GM19238 (cell line): Measurements from ENCODE around the gene OR6B1.
"Not testable (repeated sequence)": the region's sequence is repeated elsewhere in the genome, so short reads cannot be mapped to it uniquely, and the experiment has no call there.

Source experiments
- DNase-seq: peaks from one replicate; pipeline ENCODE4 v3.0.0; 2011; ENCODE audit warnings: low spot score; ENCODE audit not compliant: insufficient read length

The OR6B1 gene

GRCh38 chr7:144038887-144039286 is 38.8 kb downstream of the OR6B1 start:
- no peak for DNase-seq

GRCh38 chr7:144048648-144049047 is 48.5 kb downstream of the OR6B1 start, which contains the start of gene OR2A5:
OR2A5 (plus strand) TSS chr7:144048948; CDS start chr7:144050402, 1,454 bp downstream.
- no peak for DNase-seq

DNA sequence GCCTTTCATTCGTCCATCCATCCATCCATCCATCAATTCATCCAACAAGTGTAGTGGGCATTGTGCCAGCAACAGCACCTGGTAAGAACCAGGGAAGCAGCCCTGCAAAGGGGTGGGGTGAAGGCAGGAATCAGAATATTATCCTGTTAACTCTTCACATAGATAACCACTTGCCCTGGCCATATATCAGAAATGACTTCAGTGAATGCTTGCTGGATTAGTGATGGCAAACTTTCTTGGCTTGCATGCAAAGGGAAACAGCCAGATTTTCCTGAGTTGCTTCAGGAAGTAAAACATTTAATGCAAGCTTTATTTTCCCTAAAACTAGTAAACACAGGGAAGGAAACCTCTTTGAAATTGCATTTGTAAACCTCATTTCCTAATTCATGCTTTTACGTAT is 49.4 kb downstream of the OR6B1 start:
- no peak for DNase-seq

DNA sequence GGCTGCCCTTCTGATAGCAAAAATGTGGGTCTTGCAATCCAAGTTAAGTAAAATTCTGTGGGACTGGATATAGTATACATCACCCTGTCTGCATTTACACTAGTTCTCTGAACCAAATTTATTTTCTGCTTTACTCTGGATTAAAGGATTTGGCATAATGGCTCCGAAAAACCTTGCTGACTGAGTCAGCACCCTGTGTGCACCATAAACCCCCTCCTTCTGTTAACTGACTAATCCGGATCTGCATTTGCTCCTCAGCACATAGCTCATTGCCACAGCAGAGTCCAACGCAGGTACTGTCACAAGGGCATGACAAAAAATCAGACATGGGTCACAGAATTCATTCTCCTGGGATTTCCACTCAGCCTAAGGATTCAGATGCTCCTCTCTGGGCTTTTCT is 50.0 kb downstream of the OR6B1 start:
- no peak for DNase-seq

GRCh38 chr7:144050884-144051283 is 50.8 kb downstream of the OR6B1 start:
- not testable (repeated sequence) for DNase-seq

DNA sequence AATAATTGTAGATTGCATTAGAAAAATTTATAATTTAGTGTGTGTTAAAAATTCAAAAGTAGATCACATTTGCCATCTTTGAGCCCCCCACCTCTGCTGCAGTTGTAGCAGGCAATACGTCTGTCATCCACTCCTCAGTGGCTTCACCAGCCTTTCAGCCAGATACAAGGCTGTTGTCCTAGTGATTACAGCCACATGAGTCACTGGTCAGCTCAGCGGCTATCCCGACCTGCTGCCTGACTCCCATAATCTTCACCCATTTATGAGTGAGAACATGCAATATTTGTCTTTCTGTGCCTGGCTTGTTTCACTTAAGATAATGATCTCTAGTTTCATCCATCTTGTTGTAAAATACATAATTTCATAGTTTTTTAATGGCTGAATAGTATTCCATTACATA is 57.8 kb downstream of the OR6B1 start:
- DNase-seq: no peak
